HepG2 (cell line): Measurements from ENCODE around the gene MAP3K14. TPM values are rescaled to one million over a fixed set of nuclear protein-coding genes. Genes with fewer than 3 reads are reported as not detected.

Source experiments
- ATAC-seq: fragments of 200-7000 bp; cut with Tn5 transposase; 3 replicates; pipeline ENCODE4 v1.9.1; 2020; ENCODE audit warnings: mild to moderate bottlenecking, moderate library complexity
- BruUV-seq: library from RNA; stranded (reverse); fragments of 400-500 nt; replicated peaks from 2 replicates; lab custom pipeline; 2021; lab: Mats Ljungman, UMichigan
- CTCF ChIA-PET: fragments of 300-600 bp; formaldehyde crosslinking; extraction: SDS; loops from one replicate; lab custom pipeline; 2021; ENCODE audit warnings: low total read pairs, inconsistent platforms, low intra/inter-chr PET ratio; lab: Yijun Ruan, JAX
- POLR2A ChIA-PET: fragments of 350-600 bp; sonication (Branson Sonifier 250); formaldehyde crosslinking; loops from one replicate; lab custom pipeline; 2020; ENCODE audit warnings: antibody characterized with exemption, inconsistent platforms; lab: Yijun Ruan, JAX
- DNase-seq: peaks from one replicate; pipeline ENCODE4 v3.0.0-alpha.2; 2015; ENCODE audit warnings: low spot score
- FAIRE-seq: peaks from 3 replicates; lab custom pipeline; 2011; peaks lifted over from hg19 to GRCh38; lab: Jason Lieb, UNC
- H2AFZ ChIP-seq: one replicate; pipeline ENCODE4 v1.6.1; 2011; ENCODE audit warnings: low read length, inconsistent platforms
- H3K27ac ChIP-seq: fragments of 300-600 bp; 3 replicates; pipeline ENCODE4 v1.8.0; 2011; ENCODE audit warnings: mixed run types, mild to moderate bottlenecking, mixed read lengths, low read length, inconsistent platforms; ENCODE audit not compliant: insufficient read depth; ENCODE audit errors: extremely low read length
- H3K27me3 ChIP-seq, 2 experiments: fragments of 200-600 bp in 1 of 2; 2 replicates in 1 of 2; 3 replicates in 1 of 2; pipeline versions ENCODE4 v1.6.0 to v1.8.0; 2011; ENCODE audit warnings: low read length in 2 of 2, mild to moderate bottlenecking in 2 of 2, moderate library complexity in 2 of 2, inconsistent platforms in 1 of 2; ENCODE audit not compliant: insufficient read depth in 2 of 2, control insufficient read depth in 1 of 2
- H3K36me3 ChIP-seq, 2 experiments: fragments of 200-600 bp in 1 of 2; replicated peaks in 1 of 2; 2 replicates in 1 of 2; 3 replicates in 1 of 2; pipeline versions ENCODE4 v1.5.1 to v1.8.0; 2011; ENCODE audit warnings: low read length in 2 of 2, inconsistent platforms in 1 of 2; ENCODE audit not compliant: insufficient read depth in 2 of 2, control insufficient read depth in 1 of 2
- H3K4me1 ChIP-seq: 2 replicates; pipeline ENCODE4 v1.5.1; 2012; ENCODE audit warnings: low read length, inconsistent platforms; ENCODE audit not compliant: insufficient read depth
- H3K4me2 ChIP-seq: 2 replicates; pipeline ENCODE4 v1.6.0; 2011; ENCODE audit warnings: low read depth, low read length, inconsistent platforms
- H3K4me3 ChIP-seq, 3 experiments: fragments of 200-600 bp in 1 of 3; sonication (generic), shearing (Covaris generic) in 1 of 3; replicated peaks in 1 of 3; 2 replicates each; pipeline ENCODE4 v1.5.1; 2011 to 2016; ENCODE audit warnings: low read length in 3 of 3, inconsistent platforms in 2 of 3, low read depth in 2 of 3, mild to moderate bottlenecking in 2 of 3, control low read depth in 1 of 3, mixed read lengths in 1 of 3; ENCODE audit not compliant: insufficient read depth in 1 of 3
- H3K79me2 ChIP-seq: one replicate; pipeline ENCODE4 v1.6.1; 2011; ENCODE audit warnings: low read length, inconsistent platforms; ENCODE audit not compliant: insufficient read depth
- H3K9ac ChIP-seq: 2 replicates; pipeline ENCODE4 v1.6.0; 2011; ENCODE audit warnings: mild to moderate bottlenecking, low read depth, low read length, inconsistent platforms; ENCODE audit not compliant: insufficient read depth
- H3K9me3 ChIP-seq: 2 replicates; pipeline ENCODE4 v1.5.1; 2012; ENCODE audit warnings: mild to moderate bottlenecking, low read length
- H4K20me1 ChIP-seq: 2 replicates; pipeline ENCODE4 v1.6.0; 2011; ENCODE audit warnings: inconsistent platforms, mild to moderate bottlenecking, low read length, moderate library complexity; ENCODE audit not compliant: insufficient read depth
- FOXJ3 ChIP-seq: sonication (generic); formaldehyde crosslinking; IDR thresholded peaks from 2 replicates; pipeline ENCODE4 v1.4.0; 2020; ENCODE audit warnings: missing genetic modification reagents, mild to moderate bottlenecking, borderline replicate concordance
- HNRNPUL1 ChIP-seq: fragments of 200-400 bp; formaldehyde crosslinking; IDR thresholded peaks from 2 replicates; pipeline ENCODE4 v1.6.1; 2017; ENCODE audit warnings: low read depth, mild to moderate bottlenecking, low read length, moderate library complexity
- ZNF558 ChIP-seq: sonication (generic); formaldehyde crosslinking; IDR thresholded peaks from 2 replicates; pipeline ENCODE4 v1.9.0; 2022; ENCODE audit warnings: mild to moderate bottlenecking, missing genetic modification reagents, borderline replicate concordance
- ZNF777 ChIP-seq: sonication (generic); formaldehyde crosslinking; IDR thresholded peaks from 2 replicates; pipeline ENCODE4 v1.4.0; 2020; ENCODE audit warnings: missing genetic modification reagents
- WGBS: methylation state at CpG from one replicate; pipeline ENCODE4 v1.1.6; 2017; ENCODE audit warnings: low lambda C conversion rate; 5-methylcytosine and 5-hydroxymethylcytosine counted together
- in situ Hi-C: cut with HindIII; loops from 2 replicates; pipeline ENCODE4 v1.10.0; 2017; ENCODE audit warnings: low pct_unique_long_range_greater_than_20kb; ENCODE audit not compliant: extremely low pct_ligation_motif_present
- intact Hi-C: fragments of 100-400 bp; cut with micrococcal nuclease; formaldehyde crosslinking; loops from one replicate; pipeline ENCODE4 v1.10.0; 2022; ENCODE audit not compliant: unreplicated experiment
- polyA plus RNA-seq, 8 experiments: library from polyadenylated mRNA; depleted of rRNA in 3 of 8; stranded (reverse) in 7 of 8; unstranded in 1 of 8; fragments of >200 nt; fragmentation: Illumina TruSeq in 4 of 8; extraction: Trizol in 4 of 8; gene quantifications; 2 replicates each; pipeline versions ENCODE4 v1.2.1 to v1.2.3, GENCODE V29; 2011 to 2016; ENCODE audit warnings: low read depth in 4 of 8, missing spikeins in 1 of 8, mixed read lengths in 1 of 8; ENCODE audit not compliant: insufficient read depth in 1 of 8
- total RNA-seq, 5 experiments: library from RNA; depleted of rRNA; stranded (reverse); fragments of >200 nt; fragmentation: Illumina TruSeq; extraction: Trizol; gene quantifications; 2 replicates each; pipeline ENCODE4 v1.2.3, GENCODE V29; 2016; ENCODE audit warnings: low read depth in 1 of 5
- TF ChIP-seq, protein P1 (sequence below): sonication (generic); formaldehyde crosslinking; IDR thresholded peaks from 2 replicates; pipeline ENCODE4 v1.4.0; 2020; ENCODE audit warnings: missing genetic modification reagents

The MAP3K14 gene
- total and polyA plus RNA-seq, 2 of the 13 experiments (the other 11 are each of a cell fraction or from before 2014, with no cell fraction given) = 2.6 TPM

DNA sequence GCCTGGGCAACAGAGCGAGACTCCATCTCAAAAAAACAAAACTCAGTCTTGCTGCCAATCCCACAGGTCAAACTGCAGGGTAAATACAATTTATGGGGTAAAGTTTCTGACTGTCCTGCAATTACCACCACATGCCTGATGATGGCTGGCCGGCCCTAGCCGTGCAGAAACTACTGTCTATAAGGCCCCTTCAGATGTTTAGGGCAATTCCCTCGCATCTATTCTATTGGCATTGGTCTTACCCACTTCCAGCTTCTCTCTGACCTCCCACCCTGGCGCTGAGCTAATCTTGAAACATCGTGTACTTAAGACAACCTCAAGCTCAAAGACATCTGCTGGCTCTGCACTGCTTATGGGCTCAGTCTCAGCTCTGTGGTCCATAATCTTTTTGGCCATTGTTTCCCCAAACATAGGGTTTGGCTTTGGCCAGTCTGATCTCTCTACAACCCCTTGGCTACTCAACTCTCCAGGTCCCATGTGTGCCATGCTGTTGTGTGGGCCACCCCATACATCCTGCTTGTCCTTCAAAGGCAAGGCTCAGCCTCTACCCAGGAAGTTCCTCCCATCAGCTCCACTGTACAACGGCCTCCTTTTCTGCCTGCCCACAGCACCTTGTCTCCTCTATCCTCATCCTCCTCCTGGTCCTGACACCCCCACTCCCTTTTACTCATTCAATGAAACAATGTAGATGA is 16.6 kb downstream of the MAP3K14 start (continued):
- TF ChIP-seq FOXJ3 = no peak
- TF ChIP-seq, all 625 proteins: peak for 0

DNA sequence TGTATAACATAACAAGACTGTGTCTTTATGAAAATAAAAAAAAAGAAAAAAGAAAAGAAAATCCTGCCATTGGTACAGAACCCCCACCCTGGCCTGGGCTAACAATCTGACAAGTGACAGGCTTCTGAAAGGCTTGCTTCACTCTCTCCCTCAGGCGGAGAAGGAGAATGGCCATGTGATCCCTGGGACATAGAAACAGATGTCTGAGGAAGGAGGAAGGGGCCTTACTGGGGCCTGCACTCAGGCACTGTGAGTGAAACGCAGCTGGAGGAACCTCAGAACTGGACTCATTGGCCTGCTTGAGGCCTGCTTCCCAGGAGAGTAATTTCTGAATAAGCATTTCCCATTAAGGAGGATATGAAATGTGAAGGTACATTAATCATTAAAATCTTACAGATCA is 17.5 kb downstream of the MAP3K14 start:
- Histone ChIP-seq H4K20me1 (no peaks in the 10 kb centered on the region), H3K9me3 (no peaks in the 10 kb centered on the region), H3K4me3 (no peak overlapping the region), H3K36me3 (no peaks in the 10 kb centered on the region), H2AFZ (no peak overlapping the region), H3K4me2 (no peak overlapping the region), H3K4me1 (peaks cover 4% of the 10 kb centered on the region), H3K27me3 (no peaks in the 10 kb centered on the region), H3K79me2 (peaks cover 26% of the 10 kb centered on the region), H3K9ac (no peak overlapping the region), H3K27ac (no peak overlapping the region)
- ChIA-PET CTCF (no interaction called here), POLR2A (no interaction called here)
- in situ Hi-C loops (no loop called here), intact Hi-C loops (no loop called here)
- FAIRE-seq (no peak), DNase-seq (no peak), ATAC-seq (no peak)
- BruUV-seq = no TSS peak
- 96% methylated on average over 2 of the region's 2 CpGs for WGBS
- TF ChIP-seq HNRNPUL1 = no peak
- TF ChIP-seq, protein P1, sequence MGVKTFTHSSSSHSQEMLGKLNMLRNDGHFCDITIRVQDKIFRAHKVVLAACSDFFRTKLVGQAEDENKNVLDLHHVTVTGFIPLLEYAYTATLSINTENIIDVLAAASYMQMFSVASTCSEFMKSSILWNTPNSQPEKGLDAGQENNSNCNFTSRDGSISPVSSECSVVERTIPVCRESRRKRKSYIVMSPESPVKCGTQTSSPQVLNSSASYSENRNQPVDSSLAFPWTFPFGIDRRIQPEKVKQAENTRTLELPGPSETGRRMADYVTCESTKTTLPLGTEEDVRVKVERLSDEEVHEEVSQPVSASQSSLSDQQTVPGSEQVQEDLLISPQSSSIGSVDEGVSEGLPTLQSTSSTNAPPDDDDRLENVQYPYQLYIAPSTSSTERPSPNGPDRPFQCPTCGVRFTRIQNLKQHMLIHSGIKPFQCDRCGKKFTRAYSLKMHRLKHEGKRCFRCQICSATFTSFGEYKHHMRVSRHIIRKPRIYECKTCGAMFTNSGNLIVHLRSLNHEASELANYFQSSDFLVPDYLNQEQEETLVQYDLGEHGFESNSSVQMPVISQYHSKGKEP (CRISPR knock-in tag) = no peak
- no peak for TF ChIP-seq ZNF558 (CRISPR knock-in tag)
- TF ChIP-seq ZNF777 (CRISPR knock-in tag) = no peak
